HepG2 (cell line): Measurements from ENCODE around the gene WIF1. TPM values are rescaled to one million over a fixed set of nuclear protein-coding genes. Genes with fewer than 3 reads are reported as not detected.

ENCODE experiments used
- CBX2 ChIP-seq, 2 experiments: fragments of 200-600 bp in 1 of 2; sonication (generic); formaldehyde crosslinking in 1 of 2; IDR thresholded peaks; 2 replicates each; pipeline versions ENCODE4 v1.7.0 to v1.8.1; 2018 to 2022; ENCODE audit warnings: low read depth in 2 of 2, low read length in 1 of 2, mild to moderate bottlenecking in 1 of 2, missing genetic modification reagents in 1 of 2
- CHD2 ChIP-seq: IDR thresholded peaks from 2 replicates; pipeline ENCODE4 v1.6.1; 2011; ENCODE audit warnings: low read depth, low read length, improper control_type of control experiment
- CREB1 ChIP-seq, 2 experiments: fragments of 450-650 bp in 1 of 2; IDR thresholded peaks; 2 replicates each; pipeline ENCODE4 v1.6.1; 2016 to 2017; ENCODE audit warnings: control low read depth in 1 of 2, mild to moderate bottlenecking in 1 of 2, missing compliant biosample characterization in 1 of 2, missing genetic modification characterization in 1 of 2
- CTCF ChIP-seq: sonication (generic); formaldehyde crosslinking; IDR thresholded peaks from 2 replicates; pipeline ENCODE4 v1.5.0; 2020; ENCODE audit warnings: mild to moderate bottlenecking, missing genetic modification reagents, moderate library complexity
- HOXA9 ChIP-seq: sonication (generic); formaldehyde crosslinking; IDR thresholded peaks from 2 replicates; pipeline ENCODE4 v1.8.1; 2022; ENCODE audit warnings: missing genetic modification reagents, mild to moderate bottlenecking, moderate library complexity, borderline replicate concordance
- KMT2B ChIP-seq: IDR thresholded peaks from 2 replicates; pipeline ENCODE4 v1.6.1; 2016; ENCODE audit warnings: missing genetic modification reagents, missing compliant biosample characterization
- LBX2 ChIP-seq: sonication (generic); formaldehyde crosslinking; IDR thresholded peaks from 2 replicates; pipeline ENCODE4 v1.5.0; 2020; ENCODE audit warnings: missing genetic modification reagents, mild to moderate bottlenecking, borderline replicate concordance
- PAWR ChIP-seq: sonication (generic); formaldehyde crosslinking; IDR thresholded peaks from 2 replicates; pipeline ENCODE4 v1.4.0; 2020; ENCODE audit warnings: missing genetic modification reagents, mild to moderate bottlenecking, borderline replicate concordance
- RXRB ChIP-seq: IDR thresholded peaks from 2 replicates; pipeline ENCODE4 v1.6.1; 2016; ENCODE audit warnings: borderline replicate concordance, missing genetic modification reagents, missing compliant biosample characterization
- SIN3B ChIP-seq: fragments of 150-350 bp; IDR thresholded peaks from 2 replicates; pipeline ENCODE4 v1.6.1; 2014; ENCODE audit warnings: low read length
- SOX6 ChIP-seq, 2 experiments: fragments of 450-650 bp in 1 of 2; sonication (generic) in 1 of 2; formaldehyde crosslinking in 1 of 2; IDR thresholded peaks; 2 replicates each; pipeline versions ENCODE4 v1.4.0 to v1.6.1; 2017 to 2020; ENCODE audit warnings: antibody characterized with exemption in 1 of 2, mild to moderate bottlenecking in 1 of 2, missing genetic modification reagents in 1 of 2
- TBX3 ChIP-seq: fragments of 450-650 bp; IDR thresholded peaks from 2 replicates; pipeline ENCODE4 v1.6.1; 2017; ENCODE audit warnings: antibody characterized with exemption, mild to moderate bottlenecking, inconsistent platforms, borderline replicate concordance
- TSC22D2 ChIP-seq: sonication (generic); formaldehyde crosslinking; IDR thresholded peaks from 2 replicates; pipeline ENCODE4 v1.5.1; 2020; ENCODE audit warnings: missing genetic modification reagents, mild to moderate bottlenecking, borderline replicate concordance
- ZMYM4 ChIP-seq: sonication (generic); formaldehyde crosslinking; IDR thresholded peaks from 2 replicates; pipeline ENCODE4 v1.8.1; 2023; ENCODE audit warnings: mild to moderate bottlenecking, missing genetic modification reagents
- ZNF607 ChIP-seq: sonication (generic); formaldehyde crosslinking; IDR thresholded peaks from 2 replicates; pipeline ENCODE4 v1.5.1; 2020; ENCODE audit warnings: missing genetic modification reagents, mild to moderate bottlenecking, borderline replicate concordance
- ZNF775 ChIP-seq: sonication (generic); formaldehyde crosslinking; IDR thresholded peaks from 2 replicates; pipeline ENCODE4 v1.4.0; 2020; ENCODE audit warnings: missing genetic modification reagents, mild to moderate bottlenecking, moderate library complexity, borderline replicate concordance
- ZNF780A ChIP-seq: sonication (generic); formaldehyde crosslinking; IDR thresholded peaks from 2 replicates; pipeline ENCODE4 v1.8.0; 2022; ENCODE audit warnings: mild to moderate bottlenecking, missing genetic modification reagents, moderate library complexity
- ZNF879 ChIP-seq: sonication (generic); formaldehyde crosslinking; IDR thresholded peaks from 2 replicates; pipeline ENCODE4 v1.8.1; 2023; ENCODE audit warnings: missing genetic modification reagents
- ZSCAN20 ChIP-seq: sonication (generic); formaldehyde crosslinking; IDR thresholded peaks from 2 replicates; pipeline ENCODE4 v1.4.0; 2020; ENCODE audit warnings: missing genetic modification reagents, mild to moderate bottlenecking, borderline replicate concordance
- polyA plus RNA-seq, 8 experiments: library from polyadenylated mRNA; depleted of rRNA in 3 of 8; stranded (reverse) in 7 of 8; unstranded in 1 of 8; fragments of >200 nt; fragmentation: Illumina TruSeq in 4 of 8; extraction: Trizol in 4 of 8; gene quantifications; 2 replicates each; pipeline versions ENCODE4 v1.2.1 to v1.2.3, GENCODE V29; 2011 to 2016; ENCODE audit warnings: low read depth in 4 of 8, missing spikeins in 1 of 8, mixed read lengths in 1 of 8; ENCODE audit not compliant: insufficient read depth in 1 of 8
- total RNA-seq, 5 experiments: library from RNA; depleted of rRNA; stranded (reverse); fragments of >200 nt; fragmentation: Illumina TruSeq; extraction: Trizol; gene quantifications; 2 replicates each; pipeline ENCODE4 v1.2.3, GENCODE V29; 2016; ENCODE audit warnings: low read depth in 1 of 5

The WIF1 gene
- total and polyA plus RNA-seq, 2 of the 13 experiments (the other 11 are each of a cell fraction or from before 2014, with no cell fraction given) = not detected

- TF ChIP-seq ZNF780A (CRISPR knock-in tag) (no peak), ZSCAN20 (CRISPR knock-in tag) (no peak), ZMYM4 (no peak), CHD2 (no peak), KMT2B (no peak), CBX2 (IDR thresholded peaks at IDR 0.05; ENCODE audit: low read depth, low read length) (no peak), CBX2 (CRISPR knock-in tag; IDR thresholded peaks at IDR 0.05; ENCODE audit: low read depth) (no peak), CTCF (peak; percentile 59), CREB1 (IDR thresholded peaks at IDR 0.05) (no peak), CREB1 (CRISPR knock-in tag; IDR thresholded peaks at IDR 0.05) (no peak), TSC22D2 (CRISPR knock-in tag) (no peak), ZNF879 (CRISPR knock-in tag) (no peak), ZNF775 (no peak), TBX3 (no peak), SOX6 (IDR thresholded peaks at IDR 0.05) (no peak), SOX6 (CRISPR knock-in tag; IDR thresholded peaks at IDR 0.05) (no peak), ZNF607 (CRISPR knock-in tag) (no peak), PAWR (CRISPR knock-in tag) (no peak), HOXA9 (CRISPR knock-in tag) (no peak), LBX2 (CRISPR knock-in tag) (no peak), RXRB (CRISPR knock-in tag) (no peak), SIN3B (no peak)
- TF ChIP-seq, all 625 proteins: peak for 6
Measured at GRCh38 chr12:65123435-65124063, 2.4 kb upstream of the WIF1 start (continued).
